Liver (tissue), 9 donors: ENCODE data around the gene HTR1B. TPM values are rescaled to one million over a fixed set of nuclear protein-coding genes. Genes with fewer than 3 reads are reported as not detected.

ENCODE experiments used
- DNase-seq: peaks from one replicate; pipeline ENCODE4 v3.0.0-alpha.2; 2017; ENCODE audit warnings: low spot score
- H3K27ac ChIP-seq, 2 donors: one replicate each; pipeline ENCODE4 v1.7.0; 2013; ENCODE audit warnings: inconsistent platforms in 2 of 2, low read length in 2 of 2, control low read depth in 1 of 2, low read depth in 1 of 2, mild to moderate bottlenecking in 1 of 2
- H3K27me3 ChIP-seq, 4 donors: one replicate each; pipeline versions ENCODE4 v1.6.1 to v1.7.0; 2013; ENCODE audit warnings: low read length in 3 of 4, inconsistent platforms in 1 of 4, mild to moderate bottlenecking in 1 of 4, moderate library complexity in 1 of 4; ENCODE audit not compliant: control insufficient read depth in 4 of 4, insufficient read depth in 4 of 4
- H3K36me3 ChIP-seq, 4 donors: one replicate each; pipeline versions ENCODE4 v1.6.1 to v1.7.0; 2013; ENCODE audit warnings: low read length in 3 of 4, mild to moderate bottlenecking in 3 of 4, low read depth in 1 of 4, moderate library complexity in 1 of 4; ENCODE audit not compliant: control insufficient read depth in 4 of 4, insufficient read depth in 3 of 4
- H3K4me1 ChIP-seq, 4 donors: one replicate each; pipeline versions ENCODE4 v1.6.1 to v1.7.0; 2013; ENCODE audit warnings: low read length in 3 of 4, mild to moderate bottlenecking in 3 of 4, moderate library complexity in 1 of 4; ENCODE audit not compliant: control insufficient read depth in 4 of 4, insufficient read depth in 4 of 4
- H3K4me3 ChIP-seq, 3 donors: one replicate each; pipeline versions ENCODE4 v1.6.1 to v1.7.0; 2013; ENCODE audit warnings: low read length in 3 of 3, control low read depth in 1 of 3, low read depth in 1 of 3, mild to moderate bottlenecking in 1 of 3
- H3K9ac ChIP-seq, 2 donors: one replicate each; pipeline ENCODE4 v1.7.0; 2013; ENCODE audit warnings: low read length in 2 of 2, mild to moderate bottlenecking in 2 of 2, moderate library complexity in 2 of 2, control low read depth in 1 of 2, low read depth in 1 of 2
- H3K9me3 ChIP-seq, 4 donors: one replicate each; pipeline versions ENCODE4 v1.6.1 to v1.7.0; 2013; ENCODE audit warnings: low read length in 3 of 4; ENCODE audit not compliant: control insufficient read depth in 4 of 4
- ATF3 ChIP-seq: IDR thresholded peaks from 2 replicates; pipeline ENCODE4 v1.6.1; 2016; ENCODE audit warnings: antibody characterized with exemption
- CTCF ChIP-seq: fragments of 150-350 bp; IDR thresholded peaks from 2 replicates; pipeline ENCODE4 v1.5.1; 2017; ENCODE audit warnings: improper control_type of control experiment, low read depth, low read length; ENCODE audit not compliant: missing input control
- EGR1 ChIP-seq, 2 donors: IDR thresholded peaks; 2 replicates each; pipeline ENCODE4 v1.6.1; 2016 to 2018; ENCODE audit warnings: antibody characterized with exemption in 2 of 2, low read depth in 2 of 2
- FOXA1 ChIP-seq: IDR thresholded peaks from 2 replicates; pipeline ENCODE4 v1.6.1; 2016; ENCODE audit warnings: antibody characterized with exemption
- FOXA2 ChIP-seq: IDR thresholded peaks from 2 replicates; pipeline ENCODE4 v1.6.1; 2016; ENCODE audit warnings: antibody characterized with exemption
- GABPA ChIP-seq, 2 donors: IDR thresholded peaks in 1 of 2; conservative IDR thresholded peaks in 1 of 2; 2 replicates each; pipeline ENCODE4 v1.6.1; 2016; ENCODE audit warnings: antibody characterized with exemption in 2 of 2, mild to moderate bottlenecking in 1 of 2, moderate library complexity in 1 of 2
- HNF4A ChIP-seq, 2 donors: conservative IDR thresholded peaks; 2 replicates each; pipeline ENCODE4 v1.6.1; 2016; ENCODE audit warnings: antibody characterized with exemption in 2 of 2, mild to moderate bottlenecking in 2 of 2
- HNF4G ChIP-seq: IDR thresholded peaks from 2 replicates; pipeline ENCODE4 v1.6.1; 2016; ENCODE audit warnings: antibody characterized with exemption
- JUND ChIP-seq, 2 donors: IDR thresholded peaks; 2 replicates each; pipeline ENCODE4 v1.6.1; 2016; ENCODE audit warnings: antibody characterized with exemption in 2 of 2
- MAX ChIP-seq: IDR thresholded peaks from 2 replicates; pipeline ENCODE4 v1.6.1; 2016; ENCODE audit warnings: antibody characterized with exemption
- RAD21 ChIP-seq, 2 donors: IDR thresholded peaks; 2 replicates each; pipeline ENCODE4 v1.6.1; 2016; ENCODE audit warnings: antibody characterized with exemption in 2 of 2, mild to moderate bottlenecking in 2 of 2
- REST ChIP-seq: IDR thresholded peaks from 2 replicates; pipeline ENCODE4 v1.6.1; 2016; ENCODE audit warnings: antibody characterized with exemption, mild to moderate bottlenecking
- RXRA ChIP-seq, 2 donors: IDR thresholded peaks; 2 replicates each; pipeline ENCODE4 v1.6.1; 2017 to 2018; ENCODE audit warnings: antibody characterized with exemption in 2 of 2, mild to moderate bottlenecking in 1 of 2
- SP1 ChIP-seq: IDR thresholded peaks from 2 replicates; pipeline ENCODE4 v1.6.1; 2018; ENCODE audit warnings: antibody characterized with exemption, mild to moderate bottlenecking
- TAF1 ChIP-seq: conservative IDR thresholded peaks from 2 replicates; pipeline ENCODE4 v1.6.1; 2016; ENCODE audit warnings: antibody characterized with exemption, mild to moderate bottlenecking
- YY1 ChIP-seq: IDR thresholded peaks from 2 replicates; pipeline ENCODE4 v1.6.1; 2016; ENCODE audit warnings: antibody characterized with exemption, mild to moderate bottlenecking
- ZBTB33 ChIP-seq: IDR thresholded peaks from 2 replicates; pipeline ENCODE4 v1.6.1; 2016; ENCODE audit warnings: antibody characterized with exemption
- WGBS: extraction: QIAGEN DNeasy Blood & Tissue Kit; methylation state at CpG from one replicate; pipeline ENCODE4 v1.1.7; 2013; 5-methylcytosine and 5-hydroxymethylcytosine counted together
- polyA plus RNA-seq, 2 donors: library from polyadenylated mRNA; stranded (reverse) in 1 of 2; unstranded in 1 of 2; fragments of 200-250 nt in 1 of 2; fragments of >200 nt in 1 of 2; fragmentation: Nextera tagmentation in 1 of 2; extraction: Ambion mirVana in 1 of 2; gene quantifications; one replicate each; pipeline versions ENCODE4 v1.2.1 to v1.2.3, GENCODE V29; 2013 to 2015
- total RNA-seq, 2 donors: library from RNA; depleted of rRNA; stranded (reverse); fragments of >200 nt; gene quantifications; one replicate each; pipeline ENCODE4 v1.2.3, GENCODE V29; 2014
- donor health status: healthy.
- donor health status: healthy.
- donor health status: healthy.
- donor health status: healthy.
- donor health status: healthy.

HTR1B gene
- total and polyA plus RNA-seq, 4 donors: 0.08 TPM; not detected in 3

GRCh38 chr6:77447254-77447653 lies 16.0 kb downstream of the HTR1B start (continued):
- TF ChIP-seq REST (no peak), YY1 (no peak), RAD21 (IDR thresholded peaks at IDR 0.05) (no peak), HNF4A (conservative IDR thresholded peaks at IDR 0.05) (no peak), FOXA2 (no peak), FOXA1 (no peak), RXRA (IDR thresholded peaks at IDR 0.05) (no peak)

GRCh38 chr6:77446249-77446648 lies 17.0 kb downstream of the HTR1B start:
- Histone ChIP-seq H3K36me3 (no peaks in the 10 kb centered on the region), H3K27ac (no peak overlapping the region), H3K9me3 (no peaks in the 10 kb centered on the region), H3K4me1 (no peaks in the 10 kb centered on the region), H3K9ac (no peak overlapping the region), H3K4me3 (no peak overlapping the region), H3K27me3 (no peaks in the 10 kb centered on the region)
- no peak for TF ChIP-seq FOXA2
- TF ChIP-seq SP1: no peak
- no peak for TF ChIP-seq ZBTB33
- TF ChIP-seq GABPA (IDR thresholded peaks at IDR 0.05 in 1 of 2, conservative IDR thresholded peaks at IDR 0.05 in 1 of 2): no peak
- TF ChIP-seq RXRA (IDR thresholded peaks at IDR 0.05): no peak
- no peak for TF ChIP-seq MAX
- no peak for TF ChIP-seq HNF4G
- TF ChIP-seq ATF3: no peak
- TF ChIP-seq JUND (IDR thresholded peaks at IDR 0.05): no peak
- no peak for TF ChIP-seq EGR1 (IDR thresholded peaks at IDR 0.05; ENCODE audit: low read depth in 2 of 2)
- TF ChIP-seq TAF1: no peak
- no peak for TF ChIP-seq HNF4A (conservative IDR thresholded peaks at IDR 0.05)
- no peak for TF ChIP-seq YY1
- no peak for DNase-seq
- WGBS: 91% methylated on average over 1 of the region's 1 CpG

DNA sequence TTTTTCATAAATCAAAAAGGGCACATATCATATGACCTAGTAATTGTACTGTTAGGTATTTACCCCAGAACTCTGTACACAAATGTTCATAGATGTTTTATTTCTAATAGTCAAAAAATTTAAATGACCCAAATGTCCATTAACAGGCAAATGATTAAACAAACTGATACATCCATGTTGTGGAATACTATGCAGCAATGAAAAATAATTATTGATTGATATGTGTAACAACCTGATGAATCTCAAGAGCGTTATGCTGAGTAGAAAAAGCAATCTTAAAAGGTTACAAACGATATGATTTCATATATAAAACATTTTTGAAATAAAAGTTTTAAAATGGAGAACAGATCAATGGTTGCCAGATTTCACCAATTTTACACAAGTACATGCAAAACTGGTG lies 18.1 kb downstream of the HTR1B start:
- WGBS: 47% methylated on average over 2 of the region's 2 CpGs
- no peak overlapping the region for H3K9ac ChIP-seq

More for the DNA sequence above, 18.1 kb downstream of the HTR1B start:
- no peak overlapping the region for H3K4me3 ChIP-seq
- no peaks in the 10 kb centered on the region for H3K9me3 ChIP-seq
- H3K27ac ChIP-seq: no peak overlapping the region
- H3K27me3 ChIP-seq: no peaks in the 10 kb centered on the region
- H3K4me1 ChIP-seq: no peaks in the 10 kb centered on the region
- DNase-seq: no peak
- TF ChIP-seq HNF4G (no peak), RAD21 (IDR thresholded peaks at IDR 0.05) (no peak), ZBTB33 (no peak), CTCF (no peak), SP1 (no peak), FOXA1 (no peak), ATF3 (no peak), YY1 (no peak), FOXA2 (no peak), JUND (IDR thresholded peaks at IDR 0.05) (no peak), MAX (no peak), EGR1 (IDR thresholded peaks at IDR 0.05; ENCODE audit: low read depth in 2 of 2) (no peak)
- H3K36me3 ChIP-seq: no peaks in the 10 kb centered on the region
